HG03108 (cell line): ENCODE measurements around the gene PMVK.
A peak's percentile ranks its signal among the peaks of the same experiment; 100 is the strongest.

Experiments used
- ATAC-seq: cut with Tn5 transposase; IDR thresholded peaks from one replicate; pipeline ENCODE4 v1.9.1; 2021; ENCODE audit warnings: moderate library complexity; ENCODE audit not compliant: unreplicated experiment

PMVK gene

GRCh38 chr1:154967331-154967950 lies 30.9 kb upstream of the PMVK start:
- no peak for ATAC-seq

- ATAC-seq, result no peak
Observed at GRCh38 chr1:154966111-154966510, 29.6 kb upstream of the PMVK start.

- ATAC-seq, result no peak
Observed at GRCh38 chr1:154964359-154964758, 27.8 kb upstream of the PMVK start.

- no peak for ATAC-seq
Observed at GRCh38 chr1:154963643-154964042, 27.1 kb upstream of the PMVK start.

GRCh38 chr1:154962795-154963330 lies 26.3 kb upstream of the PMVK start:
- no peak for ATAC-seq

- ATAC-seq, result no peak
Observed at GRCh38 chr1:154962156-154962749, 25.7 kb upstream of the PMVK start.

GRCh38 chr1:154961207-154962155 lies 25.0 kb upstream of the PMVK start, which contains the start of gene PYGO2:
Gene PYGO2 (minus strand): TSS chr1:154961782. CDS start chr1:154961576, 206 bp downstream.
- ATAC-seq, result peak; percentile 65

- no peak for ATAC-seq
Observed at GRCh38 chr1:154960446-154961136, 24.1 kb upstream of the PMVK start.

GRCh38 chr1:154959426-154959780 lies 22.9 kb upstream of the PMVK start:
- ATAC-seq, result no peak

GRCh38 chr1:154958681-154959425 lies 22.3 kb upstream of the PMVK start:
- no peak for ATAC-seq

- no peak for ATAC-seq
Observed at GRCh38 chr1:154958036-154958435, 21.5 kb upstream of the PMVK start.

- no peak for ATAC-seq
Observed at GRCh38 chr1:154957091-154957657, 20.7 kb upstream of the PMVK start.

GRCh38 chr1:154956544-154956941 lies 20.0 kb upstream of the PMVK start:
- no peak for ATAC-seq

GRCh38 chr1:154955718-154956543 lies 19.4 kb upstream of the PMVK start, which contains the start of gene PBXIP1:
Gene PBXIP1 (minus strand): TSS chr1:154956099. CDS start chr1:154953721, 2,378 bp downstream.
- peak; percentile 2 for ATAC-seq

- ATAC-seq, result peak; percentile 62
Observed at GRCh38 chr1:154955039-154955717, 18.7 kb upstream of the PMVK start.

- no peak for ATAC-seq
Observed at GRCh38 chr1:154954541-154954940, 18.0 kb upstream of the PMVK start.

GRCh38 chr1:154953611-154954038 lies 17.1 kb upstream of the PMVK start:
- ATAC-seq, result no peak

GRCh38 chr1:154952664-154953063 lies 16.1 kb upstream of the PMVK start:
- ATAC-seq, result no peak
